HG03025 (cell line): ENCODE data around the gene TMOD3.

ENCODE experiments used
- ATAC-seq: cut with Tn5 transposase; IDR thresholded peaks from one replicate; pipeline ENCODE4 v1.9.1; 2021; ENCODE audit warnings: mild to moderate bottlenecking, moderate library complexity; ENCODE audit not compliant: unreplicated experiment, low FRiP score

TMOD3 gene

GRCh38 chr15:51889486-51889885, 60.0 kb downstream of the TMOD3 start:
- ATAC-seq = no peak

- no peak for ATAC-seq
Observed at GRCh38 chr15:51904421-51904820, 75.0 kb downstream of the TMOD3 start.

- no peak for ATAC-seq
Observed at GRCh38 chr15:51904931-51905330, 75.5 kb downstream of the TMOD3 start.

GRCh38 chr15:51907136-51907862, 77.8 kb downstream of the TMOD3 start:
- no peak for ATAC-seq

- ATAC-seq = no peak
Observed at GRCh38 chr15:51908316-51908715, 78.9 kb downstream of the TMOD3 start.

- ATAC-seq = no peak
Observed at GRCh38 chr15:51909584-51909983, 80.1 kb downstream of the TMOD3 start.

- ATAC-seq = no peak
Observed at GRCh38 chr15:51912528-51912927, 83.1 kb downstream of the TMOD3 start.

GRCh38 chr15:51917493-51917892, 88.0 kb downstream of the TMOD3 start:
- no peak for ATAC-seq

GRCh38 chr15:51924156-51925068, 95.0 kb downstream of the TMOD3 start:
- no peak for ATAC-seq

GRCh38 chr15:51926809-51927208, 97.4 kb downstream of the TMOD3 start:
- ATAC-seq = no peak

- no peak for ATAC-seq
Observed at GRCh38 chr15:51931016-51931415, 101.6 kb downstream of the TMOD3 start.

- ATAC-seq = no peak
Observed at GRCh38 chr15:51931638-51932037, 102.2 kb downstream of the TMOD3 start.

- no peak for ATAC-seq
Observed at GRCh38 chr15:51932161-51932560, 102.7 kb downstream of the TMOD3 start.

GRCh38 chr15:51935466-51936104, 106.1 kb downstream of the TMOD3 start:
- ATAC-seq = peak; percentile 53

GRCh38 chr15:51936105-51936478, 106.6 kb downstream of the TMOD3 start:
- ATAC-seq = peak; percentile 25

- ATAC-seq = no peak
Observed at GRCh38 chr15:51938286-51938685, 108.8 kb downstream of the TMOD3 start.

GRCh38 chr15:51939216-51939615, 109.8 kb downstream of the TMOD3 start:
- no peak for ATAC-seq

- no peak for ATAC-seq
Observed at GRCh38 chr15:51947124-51947523, 117.7 kb downstream of the TMOD3 start.

- ATAC-seq = no peak
Observed at GRCh38 chr15:51952805-51953204, 123.4 kb downstream of the TMOD3 start.

- no peak for ATAC-seq
Observed at GRCh38 chr15:51955504-51955903, 126.1 kb downstream of the TMOD3 start.
